GM19452 (cell line): ENCODE measurements around the gene SCN2A.
A peak's percentile ranks its signal among the peaks of the same experiment; 100 is the strongest.
"Not testable (repeated sequence)": the region's sequence is repeated elsewhere in the genome, so short reads cannot be mapped to it uniquely, and the experiment has no call there.

ENCODE experiments used
- ATAC-seq: cut with Tn5 transposase; IDR thresholded peaks from one replicate; pipeline ENCODE4 v1.9.1; 2021; ENCODE audit not compliant: unreplicated experiment

SCN2A gene

GRCh38 chr2:165251366-165251765 is 12.2 kb downstream of the SCN2A start:
- ATAC-seq = no peak

- no peak for ATAC-seq
These were observed 14.0 kb downstream of the SCN2A start for GRCh38 chr2:165253178-165253577.

GRCh38 chr2:165256618-165257017 is 17.4 kb downstream of the SCN2A start:
- no peak for ATAC-seq

GRCh38 chr2:165260347-165260746 is 21.1 kb downstream of the SCN2A start:
- ATAC-seq = not testable (repeated sequence)

DNA sequence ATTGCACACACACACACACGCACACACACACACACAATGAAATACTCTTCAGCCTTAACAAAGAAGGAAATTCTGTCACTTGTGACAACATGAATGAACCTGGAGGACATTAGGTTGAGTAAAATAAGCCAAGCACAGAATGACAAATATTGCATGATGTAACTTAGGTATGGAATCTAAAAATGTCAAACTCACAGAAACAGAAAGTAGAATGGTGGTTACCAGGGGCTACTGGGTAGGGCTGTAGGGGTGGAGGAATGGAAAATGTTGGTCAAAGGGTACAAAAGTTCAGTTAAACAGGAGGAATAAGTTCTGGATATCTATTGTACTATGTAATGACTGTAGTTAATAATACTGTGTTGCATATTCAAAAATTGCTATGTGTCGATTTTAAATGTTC is 29.5 kb downstream of the SCN2A start:
- no peak for ATAC-seq

GRCh38 chr2:165273176-165273575 is 34.0 kb downstream of the SCN2A start:
- ATAC-seq = no peak

GRCh38 chr2:165274698-165275097 is 35.5 kb downstream of the SCN2A start:
- no peak for ATAC-seq

DNA sequence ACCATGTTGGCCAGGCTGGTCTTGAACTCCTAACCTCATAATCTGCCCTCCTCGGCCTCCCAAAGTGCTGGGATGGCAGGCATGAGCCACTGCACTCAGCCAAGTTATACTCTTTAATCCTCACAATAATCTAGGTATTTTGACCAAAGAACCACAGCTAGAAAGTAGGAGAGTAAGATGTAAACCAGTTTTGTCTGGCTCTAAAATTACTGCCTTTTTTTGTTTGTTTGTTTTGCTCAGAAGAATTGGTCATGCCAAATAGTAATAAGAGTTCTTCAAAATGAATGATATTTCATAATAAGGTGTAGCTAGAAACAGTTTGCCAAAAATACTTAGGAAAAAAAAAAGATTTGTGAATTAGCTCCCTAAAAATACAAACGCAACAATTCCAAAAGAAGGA is 36.7 kb downstream of the SCN2A start:
- ATAC-seq = no peak

- ATAC-seq = no peak
These were observed 38.1 kb downstream of the SCN2A start for GRCh38 chr2:165277295-165277694.

GRCh38 chr2:165277860-165278656 is 38.8 kb downstream of the SCN2A start:
- ATAC-seq = no peak

DNA sequence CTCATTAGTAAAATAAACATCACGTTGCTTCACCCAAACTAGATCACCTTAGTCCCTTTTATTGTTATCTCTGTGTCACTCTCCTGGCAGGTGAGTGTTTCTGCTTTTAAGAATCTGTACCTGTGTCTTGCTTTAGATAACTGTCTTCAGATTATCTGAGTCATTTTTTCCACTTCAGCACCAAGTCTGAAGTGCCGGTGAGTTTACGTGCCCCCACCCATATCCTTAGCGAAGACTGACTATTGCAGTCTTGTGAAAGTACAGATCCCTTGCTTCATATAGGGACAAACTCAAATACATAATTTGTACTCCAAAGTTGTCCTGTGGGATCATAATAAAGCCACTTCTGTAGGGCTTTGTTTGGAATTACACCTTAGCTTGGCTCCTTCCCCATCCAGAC is 41.1 kb downstream of the SCN2A start:
- no peak for ATAC-seq

DNA sequence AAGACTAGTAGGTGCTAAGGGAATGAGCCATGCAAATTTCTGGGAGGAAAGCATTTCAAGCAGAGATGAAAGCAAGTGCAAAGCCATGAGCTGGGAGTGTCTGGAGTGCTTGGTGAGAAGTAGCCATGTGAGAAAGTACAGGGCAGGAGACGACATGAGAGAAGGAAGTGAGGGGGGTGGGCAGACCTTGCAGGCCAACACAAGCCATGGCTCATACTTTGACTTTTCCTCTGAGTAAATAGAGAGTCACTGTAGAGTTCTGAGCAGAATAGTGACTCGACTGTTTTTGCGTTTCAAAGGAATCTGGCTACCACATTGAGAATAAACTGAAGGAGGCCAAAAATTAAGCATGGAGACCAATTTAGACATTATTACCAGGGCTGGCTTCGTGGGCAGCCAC is 42.2 kb downstream of the SCN2A start:
- no peak for ATAC-seq

- ATAC-seq = no peak
These were observed 44.1 kb downstream of the SCN2A start for GRCh38 chr2:165283342-165283741.

DNA sequence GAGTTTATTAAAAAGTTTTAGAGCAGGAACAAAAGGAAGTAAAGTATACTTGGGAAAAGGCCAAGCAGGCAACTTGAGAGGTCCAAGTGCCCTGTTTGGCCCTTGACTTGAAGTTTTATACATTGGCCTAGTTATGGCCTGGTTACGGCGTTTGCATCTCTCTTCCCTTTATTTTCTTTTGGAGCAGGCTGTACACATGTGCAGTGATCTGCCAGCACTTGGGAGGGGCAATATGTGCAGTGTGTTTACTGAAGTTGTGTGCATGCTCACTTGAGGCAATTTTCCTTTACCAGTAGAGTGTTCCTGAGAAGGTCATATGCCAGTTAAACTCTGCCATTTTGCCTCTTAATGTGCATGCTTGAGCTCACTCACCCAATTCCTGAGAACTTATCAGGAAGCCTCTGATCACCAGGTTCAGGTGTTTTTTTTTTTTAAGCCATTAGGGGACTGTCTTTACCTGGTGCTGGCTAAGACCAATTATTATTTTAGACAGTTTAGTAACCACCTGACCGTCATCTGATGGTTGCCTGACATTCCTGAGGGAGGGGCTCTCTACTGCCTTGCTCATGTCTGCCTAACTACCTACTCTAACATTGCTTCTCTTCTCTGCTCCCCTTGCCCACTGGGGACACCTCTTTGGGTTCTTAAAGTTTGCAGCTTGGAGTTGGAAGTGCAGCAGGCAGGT is 48.0 kb downstream of the SCN2A start:
- ATAC-seq = no peak

- no peak for ATAC-seq
These were observed 49.9 kb downstream of the SCN2A start for GRCh38 chr2:165289069-165289468.

DNA sequence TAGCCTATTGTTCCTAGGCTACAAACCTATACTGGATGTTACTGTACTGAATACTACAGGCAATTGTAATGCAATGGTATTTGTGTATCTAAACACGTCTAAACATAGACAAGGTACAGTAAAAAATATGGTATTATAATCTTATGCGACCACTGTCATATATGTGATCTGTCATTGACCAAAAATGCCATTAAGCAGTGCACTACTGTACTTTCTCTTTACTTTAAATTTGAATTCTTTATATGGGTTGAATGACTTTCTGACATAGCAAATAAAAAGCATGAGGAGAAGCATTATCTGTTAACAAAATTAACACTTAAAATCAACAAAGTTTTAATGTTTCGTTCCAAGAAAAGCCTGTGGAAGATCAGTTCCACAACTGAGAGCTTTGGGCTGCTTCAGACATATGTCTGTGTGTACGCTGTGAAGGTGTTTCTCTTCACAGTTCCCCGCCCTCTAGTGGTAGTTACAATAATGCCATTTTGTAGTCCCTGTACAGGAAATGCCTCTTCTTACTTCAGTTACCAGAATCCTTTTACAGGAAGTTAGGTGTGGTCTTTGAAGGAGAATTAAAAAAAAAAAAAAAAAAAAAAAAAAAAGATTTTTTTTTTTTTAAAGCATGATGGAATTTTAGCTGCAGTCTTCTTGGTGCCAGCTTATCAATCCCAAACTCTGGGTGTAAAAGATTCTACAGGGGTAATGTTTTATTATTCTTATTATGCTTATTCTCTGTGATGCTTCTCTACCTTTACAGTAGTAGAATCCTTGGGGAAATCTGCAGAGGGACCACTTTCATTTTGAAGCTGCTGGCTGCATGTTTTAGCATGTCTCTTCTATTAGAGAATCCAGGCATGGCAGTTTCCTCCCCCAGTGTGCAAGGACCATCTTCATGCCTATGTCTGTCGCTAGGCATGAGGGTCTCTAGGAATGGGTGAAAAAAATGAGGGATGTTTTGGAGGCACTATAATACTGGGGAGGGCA is 54.5 kb downstream of the SCN2A start:
- peak; percentile 100 for ATAC-seq

- ATAC-seq = no peak
These were observed 55.7 kb downstream of the SCN2A start for GRCh38 chr2:165294912-165295311.

DNA sequence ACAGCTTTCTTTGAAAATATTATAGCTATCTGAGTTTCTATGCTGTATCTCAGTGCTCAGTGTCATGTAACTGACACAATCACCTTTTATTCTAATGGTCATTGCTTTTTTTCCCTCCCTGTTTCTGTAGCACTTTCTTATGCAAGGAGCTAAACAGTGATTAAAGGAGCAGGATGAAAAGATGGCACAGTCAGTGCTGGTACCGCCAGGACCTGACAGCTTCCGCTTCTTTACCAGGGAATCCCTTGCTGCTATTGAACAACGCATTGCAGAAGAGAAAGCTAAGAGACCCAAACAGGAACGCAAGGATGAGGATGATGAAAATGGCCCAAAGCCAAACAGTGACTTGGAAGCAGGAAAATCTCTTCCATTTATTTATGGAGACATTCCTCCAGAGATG is 56.4 kb downstream of the SCN2A start:
- ATAC-seq = no peak

- ATAC-seq = no peak
These were observed 66.3 kb downstream of the SCN2A start for GRCh38 chr2:165305391-165306096.

GRCh38 chr2:165307317-165307716 is 68.1 kb downstream of the SCN2A start:
- no peak for ATAC-seq

GRCh38 chr2:165311949-165312348 is 72.7 kb downstream of the SCN2A start:
- no peak for ATAC-seq
